NCI-H510A (cell line): Measurements from ENCODE around the gene PCDHGA9.
"Not testable (repeated sequence)": the region's sequence is repeated elsewhere in the genome, so short reads cannot be mapped to it uniquely, and the experiment has no call there.

ENCODE experiments used
- DNase-seq: peaks from one replicate; lab custom pipeline; 2025; lab: John Stamatoyannopoulos, UW

The PCDHGA9 gene

GRCh38 chr5:141384471-141385267 lies 17.9 kb upstream of the PCDHGA9 start:
- no peak for DNase-seq

DNA sequence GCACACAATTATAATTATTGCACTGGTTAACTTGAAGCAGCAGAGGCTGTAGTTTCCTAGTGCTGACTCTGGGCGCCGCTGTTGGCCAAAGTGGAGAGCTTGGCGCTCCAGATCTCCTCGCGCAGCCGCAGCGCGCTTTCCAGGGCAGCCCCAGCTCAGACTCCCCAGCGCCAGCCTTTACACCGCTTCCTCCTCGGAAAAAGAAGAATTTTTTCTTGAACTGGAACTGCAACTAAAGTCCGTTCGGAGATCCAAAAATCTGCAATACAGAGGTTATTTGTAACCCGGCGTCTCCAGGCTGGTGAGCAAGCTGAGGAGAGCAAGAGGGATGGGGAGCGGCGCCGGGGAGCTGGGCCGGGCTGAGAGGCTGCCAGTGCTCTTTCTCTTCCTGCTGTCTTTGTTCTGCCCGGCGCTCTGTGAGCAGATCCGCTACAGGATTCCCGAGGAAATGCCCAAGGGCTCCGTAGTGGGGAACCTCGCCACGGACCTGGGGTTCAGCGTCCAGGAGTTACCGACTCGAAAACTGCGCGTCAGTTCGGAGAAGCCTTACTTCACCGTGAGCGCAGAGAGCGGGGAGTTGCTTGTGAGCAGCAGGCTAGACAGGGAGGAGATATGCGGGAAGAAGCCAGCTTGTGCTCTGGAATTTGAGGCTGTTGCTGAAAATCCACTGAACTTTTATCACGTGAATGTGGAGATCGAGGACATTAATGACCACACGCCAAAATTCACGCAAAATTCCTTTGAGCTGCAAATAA lies 14.8 kb upstream of the PCDHGA9 start, which contains the start of gene PCDHGB4:
TSS of gene PCDHGB4 (plus strand) at position 142 of the 755 bp plus-strand sequence. CDS start at position 329, 187 bp downstream.
- not testable (repeated sequence) for DNase-seq

- DNase-seq = no peak
Observed at GRCh38 chr5:141388661-141389060, 13.9 kb upstream of the PCDHGA9 start.

DNA sequence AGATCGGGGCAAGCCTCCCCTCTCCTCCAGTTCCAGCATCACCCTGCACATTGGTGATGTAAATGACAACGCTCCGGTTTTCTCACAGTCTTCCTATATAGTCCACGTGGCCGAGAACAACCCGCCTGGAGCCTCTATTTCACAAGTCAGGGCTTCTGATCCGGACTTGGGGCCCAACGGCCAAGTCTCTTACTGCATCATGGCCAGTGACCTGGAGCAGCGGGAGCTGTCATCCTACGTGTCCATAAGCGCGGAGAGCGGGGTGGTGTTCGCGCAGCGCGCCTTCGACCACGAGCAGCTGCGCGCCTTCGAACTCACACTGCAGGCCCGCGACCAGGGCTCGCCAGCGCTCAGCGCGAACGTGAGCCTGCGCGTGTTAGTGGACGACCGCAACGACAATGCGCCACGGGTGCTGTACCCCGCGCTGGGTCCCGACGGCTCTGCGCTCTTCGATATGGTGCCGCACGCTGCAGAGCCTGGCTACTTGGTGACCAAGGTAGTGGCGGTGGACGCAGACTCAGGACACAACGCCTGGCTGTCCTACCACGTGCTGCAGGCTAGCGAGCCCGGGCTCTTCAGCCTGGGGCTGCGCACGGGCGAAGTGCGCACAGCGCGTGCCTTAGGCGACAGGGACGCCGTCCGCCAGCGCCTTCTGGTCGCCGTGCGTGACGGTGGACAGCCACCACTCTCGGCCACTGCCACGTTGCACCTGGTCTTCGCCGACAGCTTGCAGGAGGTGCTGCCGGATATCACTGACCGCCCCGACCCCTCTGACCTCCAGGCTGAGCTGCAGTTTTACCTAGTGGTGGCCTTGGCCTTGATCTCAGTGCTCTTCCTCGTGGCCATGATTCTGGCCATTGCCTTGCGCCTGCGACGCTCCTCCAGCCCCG lies 13.2 kb upstream of the PCDHGA9 start:
- DNase-seq = no peak

DNA sequence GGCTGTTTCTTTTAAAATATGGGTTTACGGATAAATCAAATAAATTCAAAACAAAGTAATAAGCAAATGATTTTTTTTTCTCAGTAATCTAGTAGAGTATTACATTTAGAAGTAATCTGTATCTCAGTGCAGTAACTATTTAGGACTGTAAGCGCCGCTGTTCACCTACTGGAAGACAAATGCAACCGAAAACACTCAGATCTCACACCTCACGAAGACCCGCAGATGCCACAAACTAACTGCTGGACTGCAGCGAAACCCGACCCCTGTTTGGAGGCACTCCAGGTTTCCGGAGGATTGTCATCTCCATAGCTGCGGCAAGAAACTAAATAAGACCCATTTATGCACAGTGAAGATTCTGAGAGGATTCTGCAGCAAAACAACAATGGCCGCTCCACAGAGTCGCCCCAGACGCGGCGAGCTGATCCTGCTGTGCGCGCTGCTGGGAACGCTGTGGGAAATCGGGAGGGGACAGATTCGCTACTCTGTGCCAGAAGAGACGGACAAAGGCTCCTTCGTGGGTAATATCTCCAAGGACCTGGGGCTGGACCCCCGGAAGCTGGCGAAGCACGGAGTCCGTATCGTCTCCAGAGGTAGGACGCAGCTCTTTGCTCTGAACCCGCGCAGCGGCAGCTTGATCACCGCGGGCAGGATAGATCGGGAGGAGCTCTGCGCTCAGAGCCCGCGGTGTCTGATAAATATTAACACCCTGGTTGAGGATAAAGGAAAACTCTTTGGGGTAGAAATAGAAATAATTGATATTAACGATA lies 10.0 kb upstream of the PCDHGA9 start, which contains the start of gene PCDHGA8:
TSS of gene PCDHGA8 (plus strand) at position 205 of the 770 bp plus-strand sequence. CDS start at position 386, 181 bp downstream.
- no peak for DNase-seq

DNA sequence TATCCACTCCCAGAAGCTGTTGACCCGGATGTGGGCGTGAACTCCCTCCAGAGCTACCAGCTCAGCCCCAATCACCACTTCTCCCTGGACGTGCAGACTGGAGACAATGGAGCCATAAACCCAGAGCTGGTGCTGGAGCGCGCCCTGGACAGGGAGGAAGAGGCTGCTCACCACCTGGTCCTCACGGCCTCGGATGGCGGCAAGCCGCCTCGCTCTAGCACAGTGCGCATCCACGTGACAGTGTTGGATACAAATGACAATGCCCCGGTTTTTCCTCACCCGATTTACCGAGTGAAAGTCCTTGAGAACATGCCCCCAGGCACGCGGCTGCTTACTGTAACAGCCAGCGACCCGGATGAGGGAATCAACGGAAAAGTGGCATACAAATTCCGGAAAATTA lies 9.3 kb upstream of the PCDHGA9 start:
- DNase-seq = no peak

GRCh38 chr5:141394401-141395187 lies 8.0 kb upstream of the PCDHGA9 start:
- not testable (repeated sequence) for DNase-seq

DNA sequence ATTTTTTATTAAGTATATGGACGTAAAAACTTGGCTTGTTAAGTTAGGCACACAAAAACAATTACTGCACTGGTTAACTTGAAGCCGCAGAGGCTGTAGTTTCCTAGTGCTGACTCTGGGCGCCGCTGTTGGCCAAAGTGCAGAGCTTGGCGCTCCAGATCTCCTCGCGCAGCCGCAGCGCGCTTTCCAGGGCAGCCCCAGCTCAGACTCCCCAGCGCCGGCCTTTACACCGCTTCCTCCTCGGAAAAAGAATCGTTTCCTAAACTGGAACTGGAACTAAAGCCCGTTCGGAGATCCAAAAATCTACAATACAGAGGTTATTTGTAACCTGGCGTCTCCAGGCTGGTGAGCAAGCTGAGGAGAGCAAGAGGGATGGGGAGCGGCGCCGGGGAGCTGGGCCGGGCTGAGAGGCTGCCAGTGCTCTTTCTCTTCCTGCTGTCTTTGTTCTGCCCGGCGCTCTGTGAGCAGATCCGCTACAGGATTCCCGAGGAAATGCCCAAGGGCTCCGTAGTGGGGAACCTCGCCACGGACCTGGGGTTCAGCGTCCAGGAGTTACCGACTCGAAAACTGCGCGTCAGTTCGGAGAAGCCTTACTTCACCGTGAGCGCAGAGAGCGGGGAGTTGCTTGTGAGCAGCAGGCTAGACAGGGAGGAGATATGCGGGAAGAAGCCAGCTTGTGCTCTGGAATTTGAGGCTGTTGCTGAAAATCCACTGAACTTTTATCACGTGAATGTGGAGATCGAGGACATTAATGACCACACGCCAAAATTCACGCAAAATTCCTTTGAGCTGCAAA lies 4.6 kb upstream of the PCDHGA9 start, which contains the start of gene PCDHGB5:
TSS of gene PCDHGB5 (plus strand) at position 192 of the 796 bp plus-strand sequence. CDS start at position 373, 181 bp downstream.
- not testable (repeated sequence) for DNase-seq

DNA sequence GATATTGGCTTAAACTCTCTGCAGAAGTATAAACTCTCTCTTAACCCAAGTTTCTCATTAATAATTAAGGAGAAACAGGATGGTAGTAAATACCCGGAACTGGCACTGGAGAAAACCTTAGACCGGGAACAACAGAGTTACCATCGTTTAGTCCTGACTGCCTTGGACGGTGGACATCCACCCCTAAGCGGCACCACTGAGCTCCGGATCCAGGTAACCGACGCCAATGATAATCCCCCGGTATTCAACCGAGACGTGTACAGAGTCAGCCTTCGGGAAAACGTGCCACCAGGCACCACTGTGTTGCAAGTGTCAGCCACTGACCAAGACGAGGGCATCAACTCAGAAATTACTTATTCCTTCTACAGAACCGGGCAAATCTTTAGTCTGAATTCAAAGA lies 4.0 kb upstream of the PCDHGA9 start:
- no peak for DNase-seq

DNA sequence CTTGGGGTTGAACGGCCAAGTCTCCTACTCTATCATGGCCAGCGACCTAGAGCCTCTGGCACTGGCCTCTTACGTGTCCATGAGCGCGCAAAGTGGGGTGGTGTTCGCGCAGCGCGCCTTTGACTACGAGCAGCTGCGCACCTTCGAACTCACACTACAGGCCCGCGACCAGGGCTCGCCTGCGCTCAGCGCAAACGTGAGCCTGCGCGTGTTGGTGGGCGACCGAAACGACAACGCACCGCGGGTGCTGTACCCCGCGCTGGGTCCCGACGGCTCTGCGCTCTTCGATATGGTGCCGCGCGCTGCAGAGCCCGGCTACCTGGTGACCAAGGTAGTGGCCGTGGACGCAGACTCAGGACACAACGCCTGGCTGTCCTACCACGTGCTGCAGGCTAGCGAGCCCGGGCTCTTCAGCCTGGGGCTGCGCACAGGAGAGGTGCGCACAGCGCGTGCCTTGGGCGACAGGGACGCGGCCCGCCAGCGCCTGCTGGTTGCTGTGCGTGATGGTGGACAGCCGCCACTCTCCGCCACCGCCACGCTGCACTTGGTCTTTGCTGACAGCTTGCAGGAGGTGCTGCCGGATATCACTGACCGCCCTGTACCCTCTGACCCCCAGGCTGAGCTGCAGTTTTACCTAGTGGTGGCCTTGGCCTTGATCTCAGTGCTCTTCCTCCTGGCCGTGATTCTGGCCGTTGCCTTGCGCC lies 2.9 kb upstream of the PCDHGA9 start:
- DNase-seq = no peak

DNA sequence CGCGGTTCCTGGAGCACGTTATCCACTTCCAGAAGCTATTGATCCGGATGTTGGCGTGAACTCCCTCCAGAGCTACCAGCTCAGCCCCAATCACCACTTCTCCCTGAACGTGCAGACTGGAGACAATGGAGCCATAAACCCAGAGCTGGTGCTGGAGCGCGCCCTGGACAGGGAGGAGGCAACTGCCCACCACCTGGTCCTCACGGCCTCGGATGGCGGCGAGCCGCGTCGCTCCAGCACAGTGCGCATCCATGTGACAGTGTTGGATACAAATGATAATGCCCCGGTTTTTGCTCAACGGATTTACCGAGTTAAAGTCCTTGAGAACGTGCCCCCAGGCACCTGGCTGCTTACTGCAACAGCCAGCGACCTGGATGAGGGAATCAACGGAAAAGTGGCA lies 809 bp downstream of the PCDHGA9 start:
- no peak for DNase-seq

- not testable (repeated sequence) for DNase-seq
Observed at GRCh38 chr5:141407790-141408505, 5.4 kb downstream of the PCDHGA9 start, which contains the start of gene PCDHGB6. Gene PCDHGB6 (plus strand): TSS chr5:141408021. CDS start chr5:141408203, 182 bp downstream.

DNA sequence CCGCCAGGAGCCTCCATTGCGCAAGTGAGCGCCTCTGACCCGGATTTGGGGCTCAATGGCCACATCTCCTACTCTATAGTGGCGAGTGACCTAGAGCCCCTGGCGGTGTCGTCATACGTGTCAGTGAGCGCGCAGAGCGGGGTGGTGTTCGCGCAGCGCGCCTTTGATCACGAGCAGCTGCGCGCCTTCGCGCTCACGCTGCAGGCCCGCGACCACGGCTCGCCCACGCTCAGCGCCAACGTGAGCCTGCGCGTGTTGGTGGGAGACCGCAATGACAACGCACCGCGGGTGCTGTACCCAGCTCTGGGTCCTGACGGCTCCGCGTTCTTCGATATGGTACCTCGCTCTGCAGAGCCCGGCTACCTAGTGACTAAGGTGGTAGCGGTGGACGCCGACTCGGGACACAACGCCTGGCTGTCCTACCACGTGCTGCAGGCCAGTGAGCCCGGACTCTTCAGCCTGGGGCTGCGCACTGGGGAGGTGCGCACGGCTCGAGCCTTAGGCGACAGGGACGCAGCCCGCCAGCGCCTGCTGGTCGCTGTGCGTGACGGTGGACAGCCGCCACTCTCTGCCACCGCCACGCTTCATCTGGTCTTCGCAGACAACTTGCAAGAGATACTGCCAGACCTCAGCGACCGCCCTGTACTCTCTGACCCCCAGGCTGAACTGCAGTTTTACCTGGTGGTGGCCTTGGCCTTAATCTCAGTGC lies 7.2 kb downstream of the PCDHGA9 start:
- no peak for DNase-seq

DNA sequence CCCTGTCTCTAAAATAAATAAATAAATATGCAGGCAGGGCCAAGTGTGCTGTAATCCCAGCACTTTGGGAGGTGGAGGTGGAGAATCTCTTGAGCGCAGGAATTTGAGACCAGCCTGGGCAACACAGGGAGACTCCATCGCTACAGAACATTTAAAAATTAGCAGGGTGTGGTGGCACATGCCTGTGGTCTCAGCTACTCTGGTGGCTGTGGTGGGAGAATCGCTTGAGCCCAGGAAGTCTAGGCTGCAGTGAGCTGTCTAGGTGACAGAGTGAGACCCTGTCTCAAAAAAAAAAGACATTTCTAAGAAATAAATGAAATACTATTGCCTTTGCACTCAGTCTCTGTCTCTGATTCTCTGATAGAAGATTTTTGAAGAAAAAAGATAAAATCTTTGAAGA lies 9.0 kb downstream of the PCDHGA9 start:
- no peak for DNase-seq

- no peak for DNase-seq
Observed at GRCh38 chr5:141412854-141413539, 10.4 kb downstream of the PCDHGA9 start, which contains the start of gene PCDHGA10. Gene PCDHGA10 (plus strand): TSS chr5:141412987. CDS start chr5:141413176, 189 bp downstream.

DNA sequence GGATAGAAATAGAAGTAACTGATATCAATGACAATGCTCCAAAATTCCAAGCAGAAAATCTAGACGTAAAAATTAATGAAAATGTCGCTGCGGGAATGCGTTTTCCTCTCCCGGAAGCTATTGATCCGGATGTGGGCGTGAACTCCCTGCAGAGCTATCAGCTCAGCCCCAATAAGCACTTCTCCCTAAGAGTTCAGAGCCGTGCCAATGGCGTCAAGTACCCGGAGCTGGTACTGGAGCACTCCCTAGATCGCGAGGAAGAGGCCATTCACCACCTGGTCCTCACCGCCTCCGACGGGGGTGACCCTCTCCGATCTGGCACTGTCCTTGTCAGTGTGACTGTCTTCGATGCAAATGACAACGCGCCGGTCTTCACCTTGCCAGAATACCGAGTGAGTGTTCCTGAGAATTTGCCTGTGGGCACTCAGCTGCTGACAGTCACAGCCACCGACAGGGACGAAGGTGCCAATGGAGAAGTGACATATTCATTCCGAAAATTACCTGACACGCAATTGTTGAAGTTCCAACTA lies 11.0 kb downstream of the PCDHGA9 start:
- DNase-seq = no peak
